Measurements from ENCODE around the gene OR5AL1. TPM values are rescaled to one million over a fixed set of nuclear protein-coding genes. Genes with fewer than 3 reads are reported as not detected.

The OR5AL1 gene
- not detected for total RNA-seq (2013)
- not detected for polyA plus RNA-seq
- polyA minus RNA-seq: not detected in 2 replicates
- 0 to 0.04 (median 0) reads per million in 11 experiments for total RNA-seq

- H3K4me3 ChIP-seq (replicated peaks in 1 of 3; ENCODE audit: low read depth in 2 of 3, low read length in 3 of 3): no peak within 1 kb of the TSS
- H3K9ac ChIP-seq (ENCODE audit: insufficient read depth, low read length, poor library complexity, severe bottlenecking): no peak within 1 kb of the TSS
- H3K4me1 ChIP-seq (ENCODE audit: control insufficient read depth in 1 of 2, insufficient read depth in 2 of 2, low read length in 2 of 2): no peaks in the 10 kb centered on the region
- Mint-ChIP-seq H3K9me3 (peaks cover 0 to 13% (median 1%) of the 10 kb centered on the region in 7 donors), H3K36me3 (no peaks in the 10 kb centered on the region), H3K4me3 (no peak within 1 kb of the TSS), H3K27me3 (ENCODE audit: low read depth in 3 of 3) (peaks cover 0 to 1% (median 0%) of the 10 kb centered on the region in 3 donors), H3K27ac (no peak within 1 kb of the TSS), H3K4me1 (no peaks in the 10 kb centered on the region)
- TF ChIP-seq CTCF (IDR thresholded peaks at IDR 0.05): no peak
- no peaks in the 10 kb centered on the region for H4K20me1 ChIP-seq (ENCODE audit: insufficient read depth, low read length)
- H3K27me3 ChIP-seq (ENCODE audit: control insufficient read depth in 2 of 2, insufficient read depth in 2 of 2, low read length in 2 of 2): no peaks in the 10 kb centered on the region
- intact Hi-C loops (cut with micrococcal nuclease): no loop called here
- H3K4me2 ChIP-seq (replicated peaks; ENCODE audit: extremely low read depth, low read length, poor library complexity, severe bottlenecking): no peak within 1 kb of the TSS
- no peaks in the 10 kb centered on the region for H3K79me2 ChIP-seq (ENCODE audit: insufficient read depth, low read length)
- WGBS (ENCODE audit: insufficient coverage): no CpG with 5 or more reads among the region's 1 CpG
- no peak within 1 kb of the TSS for H3K27ac ChIP-seq (ENCODE audit: low read depth in 1 of 2, low read length in 2 of 2)
- no peak for DNase-seq
- H3K36me3 ChIP-seq (replicated peaks in 1 of 2; ENCODE audit: control insufficient read depth in 1 of 2, insufficient read depth in 2 of 2, low read length in 2 of 2): no peaks in the 10 kb centered on the region
- no peak within 1 kb of the TSS for H2AFZ ChIP-seq (ENCODE audit: insufficient read depth, low read depth, low read length, poor library complexity, severe bottlenecking)
- H3K9me3 ChIP-seq (replicated peaks in 1 of 2; ENCODE audit: control insufficient read depth in 1 of 2, insufficient read depth in 1 of 2, low read length in 2 of 2): peaks cover 10 to 18% of the 10 kb centered on the region in 2 donors
These were observed at the start of gene OR5AL1 for GRCh38 chr11:56412396-56412795. Gene OR5AL1, plus strand, starts transcription at chr11:56412696.

- peaks cover 0 to 6% (median 2%) of the 10 kb centered on the region in 7 donors for H3K9me3 Mint-ChIP-seq
- no peaks in the 10 kb centered on the region for H3K36me3 ChIP-seq (replicated peaks in 1 of 2; ENCODE audit: control insufficient read depth in 1 of 2, insufficient read depth in 2 of 2, low read length in 2 of 2)
These were observed 37.2 kb upstream of the OR5AL1 start, which contains the start of gene OR8U1 for GRCh38 chr11:56375324-56375723. Gene OR8U1, plus strand, starts transcription at chr11:56375624. Its CDS starts 0 bp downstream, at chr11:56375624.

More at GRCh38 chr11:56375324-56375723, 37.2 kb upstream of the OR5AL1 start, which contains the start of gene OR8U1:
- H3K36me3 Mint-ChIP-seq: no peaks in the 10 kb centered on the region
- Histone ChIP-seq H2AFZ (ENCODE audit: insufficient read depth, low read depth, low read length, poor library complexity, severe bottlenecking) (no peak within 1 kb of the TSS), H3K9me3 (replicated peaks in 1 of 2; ENCODE audit: control insufficient read depth in 1 of 2, insufficient read depth in 1 of 2, low read length in 2 of 2) (peaks cover 0 to 4% of the 10 kb centered on the region in 2 donors), H4K20me1 (ENCODE audit: insufficient read depth, low read length) (no peaks in the 10 kb centered on the region), H3K27ac (ENCODE audit: low read depth in 1 of 2, low read length in 2 of 2) (no peak within 1 kb of the TSS), H3K4me1 (ENCODE audit: control insufficient read depth in 1 of 2, insufficient read depth in 2 of 2, low read length in 2 of 2) (no peaks in the 10 kb centered on the region), H3K4me3 (replicated peaks in 1 of 3; ENCODE audit: low read depth in 2 of 3, low read length in 3 of 3) (no peak within 1 kb of the TSS), H3K4me2 (replicated peaks; ENCODE audit: extremely low read depth, low read length, poor library complexity, severe bottlenecking) (no peak within 1 kb of the TSS), H3K79me2 (ENCODE audit: insufficient read depth, low read length) (no peaks in the 10 kb centered on the region), H3K27me3 (ENCODE audit: control insufficient read depth in 2 of 2, insufficient read depth in 2 of 2, low read length in 2 of 2) (no peaks in the 10 kb centered on the region), H3K9ac (ENCODE audit: insufficient read depth, low read length, poor library complexity, severe bottlenecking) (no peak within 1 kb of the TSS)
- no peak for DNase-seq
- no peaks in the 10 kb centered on the region for H3K27me3 Mint-ChIP-seq (ENCODE audit: low read depth in 3 of 3)
- H3K4me1 Mint-ChIP-seq: no peaks in the 10 kb centered on the region
- H3K27ac Mint-ChIP-seq: no peak within 1 kb of the TSS
- H3K4me3 Mint-ChIP-seq: no peak within 1 kb of the TSS
- WGBS (ENCODE audit: insufficient coverage): 67% methylated on average over 1 of the region's 2 CpGs
- no peak for TF ChIP-seq CTCF (IDR thresholded peaks at IDR 0.05)
- intact Hi-C loops (cut with micrococcal nuclease): no loop called here

Measured in CD14-positive monocyte (primary cell).